Measurements from ENCODE around the gene SPDYE3. TPM values are rescaled to one million over a fixed set of nuclear protein-coding genes. Genes with fewer than 3 reads are reported as not detected.
"Not testable (repeated sequence)": the region's sequence is repeated elsewhere in the genome, so short reads cannot be mapped to it uniquely, and the experiment has no call there.

Gene SPDYE3, protein sequence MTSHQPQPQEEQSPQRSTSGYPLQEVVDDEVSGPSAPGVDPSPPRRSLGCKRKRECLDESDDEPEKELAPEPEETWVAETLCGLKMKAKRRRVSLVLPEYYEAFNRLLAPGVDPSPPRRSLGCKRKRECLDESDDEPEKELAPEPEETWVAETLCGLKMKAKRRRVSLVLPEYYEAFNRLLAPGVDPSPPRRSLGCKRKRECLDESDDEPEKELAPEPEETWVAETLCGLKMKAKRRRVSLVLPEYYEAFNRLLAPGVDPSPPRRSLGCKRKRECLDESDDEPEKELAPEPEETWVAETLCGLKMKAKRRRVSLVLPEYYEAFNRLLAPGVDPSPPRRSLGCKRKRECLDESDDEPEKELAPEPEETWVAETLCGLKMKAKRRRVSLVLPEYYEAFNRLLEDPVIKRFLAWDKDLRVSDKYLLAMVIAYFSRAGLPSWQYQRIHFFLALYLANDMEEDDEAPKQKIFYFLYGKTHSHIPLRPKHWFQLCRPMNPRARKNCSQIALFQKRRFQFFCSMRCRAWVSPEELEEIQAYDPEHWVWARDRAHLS
- total RNA-seq (2014; rRNA removed; shearing (Covaris generic)): not detected in 2 replicates

DNA sequence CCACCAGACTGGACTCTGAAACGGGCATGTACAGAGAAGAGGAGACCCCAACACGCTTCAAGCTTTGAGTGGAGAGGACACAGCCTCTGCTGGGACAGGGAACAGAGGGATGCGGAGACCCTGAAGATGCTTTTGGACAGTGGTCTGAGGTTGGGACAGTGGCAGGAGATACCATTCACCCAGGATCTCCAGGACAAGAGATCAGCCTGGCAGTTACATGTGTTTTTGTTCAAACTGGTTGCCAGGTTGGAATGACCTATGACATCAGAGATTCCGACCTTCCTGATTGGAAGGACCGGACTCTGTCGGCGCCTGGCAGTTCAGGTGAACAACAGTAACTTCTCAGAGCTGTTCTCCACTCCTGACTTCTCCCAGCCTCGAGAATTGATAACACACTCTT, at the start of gene SPDYE3:
TSS of gene SPDYE3 (plus strand) at position 301 of the 400 bp plus-strand sequence. CDS start 184 bp downstream, outside the sequence.
- H3K36me3 ChIP-seq (replicated peaks; ENCODE audit: control insufficient read depth, insufficient read depth, low read length); H3K27me3 ChIP-seq (ENCODE audit: control insufficient read depth, insufficient read depth, low read length); DNase-seq; H3K4me3 ChIP-seq (ENCODE audit: insufficient read depth, low read depth, low read length): not testable (repeated sequence)

DNA sequence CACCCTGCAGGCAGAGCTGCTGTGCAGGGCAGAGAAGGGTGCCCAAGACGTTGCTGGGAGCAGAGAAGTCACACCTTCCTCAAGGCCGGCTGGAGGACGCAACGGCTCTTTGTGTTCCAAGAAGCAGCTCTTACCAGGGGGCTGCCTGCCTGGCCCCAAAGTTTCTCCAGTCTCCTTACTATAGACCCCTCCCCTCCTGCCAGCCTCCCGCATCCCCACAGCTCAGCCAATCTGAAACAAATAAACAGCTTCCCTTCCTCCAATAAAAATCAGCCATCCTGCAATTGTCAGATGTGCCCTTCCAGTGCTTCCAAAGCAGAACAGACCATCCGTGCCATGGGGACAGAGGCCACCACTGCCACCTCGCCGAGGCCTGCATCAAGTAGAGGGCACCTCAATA, 47.5 kb upstream of the SPDYE3 start:
- not testable (repeated sequence) for H3K36me3 ChIP-seq (replicated peaks; ENCODE audit: control insufficient read depth, insufficient read depth, low read length); H3K27me3 ChIP-seq (ENCODE audit: control insufficient read depth, insufficient read depth, low read length); H3K4me3 ChIP-seq (ENCODE audit: insufficient read depth, low read depth, low read length); DNase-seq

DNA sequence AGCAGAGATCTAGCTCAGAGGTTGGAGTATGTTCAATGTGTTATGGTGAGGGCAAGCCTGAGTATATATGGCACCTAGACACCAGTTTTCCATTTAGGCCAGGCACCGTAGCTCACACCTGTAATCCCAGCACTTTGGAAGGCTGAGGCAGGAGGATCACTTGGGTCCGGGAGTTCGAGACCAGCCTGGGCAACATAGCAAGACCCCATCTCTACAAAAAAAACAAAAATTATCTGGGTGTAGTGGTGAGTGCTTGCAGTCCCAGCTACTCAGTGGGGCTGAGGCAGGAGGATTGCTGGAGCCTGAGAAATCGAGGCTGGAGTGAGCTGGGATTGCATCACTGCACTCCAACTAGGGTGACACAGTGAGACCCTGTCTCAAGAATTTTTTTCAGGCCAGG, 44.6 kb upstream of the SPDYE3 start:
- not testable (repeated sequence) for H3K4me3 ChIP-seq (ENCODE audit: insufficient read depth, low read depth, low read length); DNase-seq; H3K27me3 ChIP-seq (ENCODE audit: control insufficient read depth, insufficient read depth, low read length); H3K36me3 ChIP-seq (replicated peaks; ENCODE audit: control insufficient read depth, insufficient read depth, low read length)

DNA sequence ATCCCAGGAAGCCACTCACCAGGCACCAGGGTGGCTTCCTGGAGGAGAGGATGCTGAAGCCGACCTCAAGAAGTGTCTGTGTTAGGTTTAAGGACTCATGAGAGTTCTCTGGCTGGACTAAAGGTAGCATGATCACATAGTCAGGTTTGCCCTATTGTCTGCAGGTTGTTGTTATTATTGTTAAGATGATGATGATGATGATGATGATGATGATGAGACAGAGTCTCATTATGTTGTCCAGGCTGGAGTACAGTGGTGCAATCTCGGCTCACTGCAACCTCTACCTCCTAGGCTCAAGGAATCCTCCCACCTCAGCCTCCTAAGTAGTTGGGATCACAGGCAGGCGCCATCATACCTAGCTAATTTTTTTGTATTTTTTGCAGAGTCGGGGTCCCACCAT, 43.3 kb upstream of the SPDYE3 start:
- DNase-seq; H3K4me3 ChIP-seq (ENCODE audit: insufficient read depth, low read depth, low read length); H3K27me3 ChIP-seq (ENCODE audit: control insufficient read depth, insufficient read depth, low read length); H3K36me3 ChIP-seq (replicated peaks; ENCODE audit: control insufficient read depth, insufficient read depth, low read length): not testable (repeated sequence)

DNA sequence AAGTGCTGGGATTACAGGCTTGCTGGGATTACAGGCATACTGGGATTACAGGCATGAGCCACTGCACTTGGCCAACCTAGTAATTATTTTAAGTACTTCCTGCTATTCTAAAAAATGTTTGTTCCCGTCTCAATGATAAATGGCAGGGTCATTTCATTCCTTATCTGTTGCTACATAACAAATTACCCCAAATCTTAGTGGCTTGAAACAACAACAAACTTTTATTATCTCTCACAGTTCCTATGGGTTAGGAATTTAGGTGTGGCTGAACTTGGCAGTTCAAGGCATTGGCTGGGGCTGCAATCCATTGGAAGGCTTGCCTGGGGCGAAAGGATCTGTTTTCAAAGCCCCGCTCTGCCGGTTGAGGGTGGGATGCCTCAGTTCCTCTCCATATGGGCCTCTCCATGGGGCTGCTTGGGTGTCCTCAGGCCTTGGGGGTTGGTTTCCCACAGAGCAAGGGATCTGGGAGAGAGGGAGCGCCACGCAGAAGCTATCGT, 42.8 kb upstream of the SPDYE3 start:
- H3K4me3 ChIP-seq (ENCODE audit: insufficient read depth, low read depth, low read length); H3K27me3 ChIP-seq (ENCODE audit: control insufficient read depth, insufficient read depth, low read length); DNase-seq; H3K36me3 ChIP-seq (replicated peaks; ENCODE audit: control insufficient read depth, insufficient read depth, low read length): not testable (repeated sequence)

DNA sequence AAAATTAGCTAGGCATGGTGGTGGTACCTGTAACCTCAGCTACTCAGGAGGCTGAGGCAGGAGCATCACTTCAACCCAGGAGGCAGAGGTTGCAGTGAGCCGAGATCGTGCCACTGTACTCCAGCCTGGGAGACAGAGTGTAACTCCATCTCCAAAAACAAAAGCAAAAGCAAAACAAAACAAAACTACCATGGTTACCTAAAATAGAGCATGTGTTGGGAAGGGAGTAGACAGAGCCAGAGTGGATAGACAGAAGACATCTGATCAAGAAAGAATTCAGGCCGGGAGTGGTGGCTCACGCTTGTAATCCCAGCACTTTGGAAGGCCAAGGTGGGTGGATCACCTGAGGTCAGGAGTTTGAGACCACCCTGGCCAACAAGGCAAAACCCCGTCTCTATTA, 41.7 kb upstream of the SPDYE3 start:
- H3K27me3 ChIP-seq (ENCODE audit: control insufficient read depth, insufficient read depth, low read length); DNase-seq; H3K36me3 ChIP-seq (replicated peaks; ENCODE audit: control insufficient read depth, insufficient read depth, low read length); H3K4me3 ChIP-seq (ENCODE audit: insufficient read depth, low read depth, low read length): not testable (repeated sequence)

DNA sequence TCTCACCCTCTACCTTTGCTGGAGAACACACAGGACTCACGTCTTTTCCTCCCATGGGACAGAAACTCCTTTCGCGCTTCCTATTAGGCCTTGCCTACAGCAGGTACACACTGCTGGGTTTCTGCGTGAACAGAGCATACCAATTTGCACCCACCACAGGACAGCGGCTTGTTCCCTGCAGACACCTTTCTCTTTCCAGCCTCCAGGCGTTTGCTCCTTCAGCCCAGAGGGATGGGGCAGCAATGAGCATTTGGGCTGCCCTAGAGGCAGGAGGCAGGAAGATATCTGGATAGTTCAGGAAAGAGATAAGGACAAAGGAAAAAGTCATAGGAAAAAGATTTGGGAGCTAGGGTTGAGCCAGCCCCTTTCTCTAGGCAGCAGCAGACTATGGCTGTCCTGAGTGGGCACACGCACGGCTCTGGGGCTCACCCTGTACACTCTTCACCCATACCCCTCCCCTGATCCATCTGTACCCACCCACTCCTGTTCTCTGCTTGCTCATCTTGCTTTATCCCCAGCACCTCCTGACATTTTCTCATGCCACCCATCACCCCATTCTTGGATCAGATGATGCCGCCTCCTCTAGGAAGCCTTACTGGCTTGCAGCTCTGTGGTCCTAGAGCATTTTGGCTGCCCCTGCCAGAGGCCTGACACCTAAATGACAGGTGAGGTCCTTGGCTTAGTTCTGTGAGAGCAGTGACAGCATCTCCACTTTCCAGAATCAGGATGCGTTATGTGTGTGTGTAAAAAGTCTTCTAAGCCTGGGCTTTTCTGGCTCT, 40.7 kb upstream of the SPDYE3 start:
- DNase-seq: no peak
- no peak overlapping the region for H3K4me3 ChIP-seq (ENCODE audit: insufficient read depth, low read depth, low read length)
- no peaks in the 10 kb centered on the region for H3K27me3 ChIP-seq (ENCODE audit: control insufficient read depth, insufficient read depth, low read length)
- no peaks in the 10 kb centered on the region for H3K36me3 ChIP-seq (replicated peaks; ENCODE audit: control insufficient read depth, insufficient read depth, low read length)

DNA sequence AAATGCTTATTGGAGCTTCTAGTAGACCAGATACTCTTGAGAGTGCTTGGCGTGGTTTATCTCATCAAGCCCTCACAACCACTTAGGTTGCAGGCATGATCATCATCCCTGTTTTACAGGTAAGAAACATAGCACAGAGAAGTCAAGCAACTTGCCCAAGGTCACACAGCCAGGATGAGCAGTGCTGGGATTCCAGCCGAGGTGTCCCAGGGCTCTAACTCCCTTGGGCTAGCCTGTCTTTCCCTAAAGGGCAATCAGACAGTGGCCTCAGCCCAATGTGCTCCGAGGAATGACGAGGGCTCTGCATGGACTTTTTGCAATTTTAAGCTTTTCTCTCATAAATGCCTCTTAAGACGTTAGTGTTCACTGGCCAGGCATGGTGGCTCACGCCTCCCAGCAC, 39.9 kb upstream of the SPDYE3 start:
- H3K36me3 ChIP-seq (replicated peaks; ENCODE audit: control insufficient read depth, insufficient read depth, low read length): no peaks in the 10 kb centered on the region
- no peaks in the 10 kb centered on the region for H3K27me3 ChIP-seq (ENCODE audit: control insufficient read depth, insufficient read depth, low read length)
- H3K4me3 ChIP-seq (ENCODE audit: insufficient read depth, low read depth, low read length): no peak overlapping the region
- DNase-seq: no peak

DNA sequence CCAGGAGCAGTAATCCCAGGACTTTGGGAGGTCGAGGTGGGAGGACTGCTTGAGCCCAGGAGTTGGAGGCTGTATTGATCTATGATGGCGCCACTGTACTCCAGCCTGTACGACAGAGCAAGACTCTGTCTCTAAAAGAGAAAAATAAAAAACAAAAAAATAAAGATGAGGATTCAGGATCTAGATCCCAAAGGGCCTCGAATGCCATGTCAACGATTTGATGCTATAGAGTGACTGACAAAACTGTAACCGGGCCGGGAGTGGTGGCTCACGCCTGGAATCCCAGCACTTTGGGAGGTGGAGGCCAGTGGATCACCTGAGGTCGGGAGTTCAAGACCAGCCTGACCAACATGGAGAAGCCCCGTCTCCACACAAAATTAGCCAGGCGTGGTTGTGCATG, 38.6 kb upstream of the SPDYE3 start:
- not testable (repeated sequence) for H3K4me3 ChIP-seq (ENCODE audit: insufficient read depth, low read depth, low read length); DNase-seq; H3K27me3 ChIP-seq (ENCODE audit: control insufficient read depth, insufficient read depth, low read length); H3K36me3 ChIP-seq (replicated peaks; ENCODE audit: control insufficient read depth, insufficient read depth, low read length)

DNA sequence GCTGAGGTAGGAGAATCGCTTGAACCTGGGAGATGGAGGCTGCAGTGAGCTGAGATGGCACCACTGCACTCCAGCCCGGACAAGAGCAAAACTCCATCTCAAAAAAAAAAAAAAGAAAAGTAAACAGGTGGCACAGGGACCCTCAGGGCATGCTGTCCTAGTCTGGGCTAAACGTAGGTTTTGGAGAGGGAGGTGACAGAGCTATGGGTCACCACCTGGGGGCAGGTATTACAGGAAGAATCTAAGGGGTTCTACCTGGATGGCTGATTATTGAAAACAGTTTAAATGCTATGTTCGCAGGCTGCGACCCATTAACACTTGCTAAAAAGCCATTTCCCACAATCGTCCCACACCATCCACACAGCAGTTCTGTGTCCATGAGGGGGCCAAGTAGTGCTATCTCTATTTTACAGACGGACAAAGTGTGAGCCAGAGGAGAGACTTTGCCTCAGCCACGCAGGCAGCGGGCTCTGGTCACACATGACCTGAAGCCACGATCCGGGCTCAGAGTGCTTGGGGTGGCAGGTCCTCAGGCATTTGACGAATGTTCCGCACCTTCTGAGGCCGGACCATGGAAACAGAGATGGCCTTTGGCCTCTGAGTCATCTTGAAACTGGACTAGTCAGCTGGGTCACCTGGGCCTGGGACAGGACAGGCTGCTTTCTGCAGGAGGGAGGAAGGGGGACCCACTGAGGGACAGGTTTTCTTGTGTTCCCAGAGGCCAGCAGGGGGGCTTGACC, 38.0 kb upstream of the SPDYE3 start:
- not testable (repeated sequence) for H3K36me3 ChIP-seq (replicated peaks; ENCODE audit: control insufficient read depth, insufficient read depth, low read length); H3K4me3 ChIP-seq (ENCODE audit: insufficient read depth, low read depth, low read length); H3K27me3 ChIP-seq (ENCODE audit: control insufficient read depth, insufficient read depth, low read length); DNase-seq

DNA sequence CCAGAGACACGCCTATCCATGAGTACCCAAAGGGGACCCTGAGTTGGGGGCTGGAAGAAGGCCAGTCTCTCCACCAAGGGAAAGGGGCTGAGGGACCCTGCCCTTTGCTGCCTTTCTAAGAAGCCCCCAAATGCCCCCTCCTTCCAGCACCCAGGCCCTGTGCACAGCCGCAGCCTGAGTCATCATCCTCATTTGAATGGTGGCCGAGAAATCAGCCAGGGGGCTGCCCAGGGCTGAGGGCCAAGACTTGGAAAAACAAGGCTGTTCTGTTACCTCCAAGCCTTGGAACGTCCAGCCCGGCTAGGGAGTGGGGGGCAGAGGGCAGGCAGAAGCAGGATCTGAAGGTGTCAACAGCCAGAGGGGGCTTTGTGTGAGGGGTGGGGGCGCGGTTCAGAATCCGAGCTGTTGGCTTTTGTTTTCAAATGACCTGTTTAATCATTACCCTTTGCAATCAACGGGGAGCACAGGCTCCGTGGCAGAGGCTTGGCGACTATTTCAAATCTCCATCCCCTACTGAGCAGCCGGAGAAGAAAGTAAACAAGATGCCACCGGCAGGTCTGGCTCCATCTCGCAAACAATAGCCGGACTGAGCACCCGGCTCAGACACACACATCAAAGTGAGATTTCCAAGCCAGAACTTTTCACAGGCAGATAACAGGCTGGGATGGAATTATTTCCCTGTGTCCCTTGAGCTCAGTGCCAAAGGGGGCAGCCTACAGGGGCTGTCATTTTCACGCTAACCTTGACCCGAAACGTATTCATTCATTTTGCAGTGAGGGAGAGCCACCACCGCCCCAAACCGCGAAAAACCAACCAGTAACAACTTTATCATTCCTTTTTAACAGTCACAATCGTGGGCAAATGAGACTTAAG, 37.2 kb upstream of the SPDYE3 start:
- H3K4me3 ChIP-seq (ENCODE audit: insufficient read depth, low read depth, low read length): peak overlapping the region; percentile 70
- DNase-seq; H3K27me3 ChIP-seq (ENCODE audit: control insufficient read depth, insufficient read depth, low read length); H3K36me3 ChIP-seq (replicated peaks; ENCODE audit: control insufficient read depth, insufficient read depth, low read length): not testable (repeated sequence)

DNA sequence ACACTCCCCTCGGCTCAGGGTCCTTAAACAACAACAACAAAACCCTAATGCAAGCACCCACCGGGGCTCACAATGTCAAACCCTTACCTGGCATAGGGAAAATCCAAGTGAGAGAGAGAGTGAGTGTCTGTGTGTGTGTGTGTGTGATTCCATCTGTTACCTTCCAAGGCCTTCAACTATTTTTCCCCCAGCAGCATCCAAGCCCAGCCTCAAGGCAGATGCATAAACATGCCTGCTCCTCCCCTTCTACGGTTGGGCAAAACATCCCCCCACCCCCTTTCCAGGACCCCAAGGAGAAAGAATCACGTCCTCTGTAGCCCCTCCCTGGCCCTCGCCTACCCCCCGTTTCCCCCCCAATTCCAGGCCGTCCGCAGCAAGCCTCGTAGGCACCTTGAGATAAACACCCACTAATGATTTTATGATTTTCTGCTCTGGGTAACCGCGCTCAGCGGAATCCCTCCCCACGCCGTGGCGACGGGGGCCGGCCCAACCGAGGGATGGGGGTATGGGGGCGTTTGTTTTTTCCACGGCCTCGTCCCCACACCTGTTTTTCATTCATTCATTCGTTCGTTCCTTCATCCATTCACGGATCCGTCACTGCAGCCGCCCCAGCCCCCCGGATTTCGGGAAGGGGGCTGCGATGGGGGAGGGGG, 36.4 kb upstream of the SPDYE3 start:
- not testable (repeated sequence) for H3K27me3 ChIP-seq (ENCODE audit: control insufficient read depth, insufficient read depth, low read length); H3K36me3 ChIP-seq (replicated peaks; ENCODE audit: control insufficient read depth, insufficient read depth, low read length)
- DNase-seq: peak; percentile 39
- H3K4me3 ChIP-seq (ENCODE audit: insufficient read depth, low read depth, low read length): peak overlapping the region; percentile 70

All from H7 (cell line).